HCT116 (cell line): ENCODE data around the gene THUMPD2. TPM values are rescaled to one million over a fixed set of nuclear protein-coding genes. Genes with fewer than 3 reads are reported as not detected.

Experiments used
- ATAC-seq: fragments of 200-7000 bp; cut with Tn5 transposase; 2 replicates; pipeline ENCODE4 v1.9.1; 2020; ENCODE audit warnings: mild to moderate bottlenecking, moderate library complexity
- BruUV-seq: library from RNA; stranded (reverse); fragments of 400-500 nt; replicated peaks from 2 replicates; lab custom pipeline; 2021; lab: Mats Ljungman, UMichigan
- CTCF ChIA-PET: fragments of 300-600 bp; sonication (Branson Sonifier 250); formaldehyde crosslinking; loops from one replicate; lab custom pipeline; 2021; ENCODE audit warnings: antibody characterized with exemption; lab: Charles Lee
- POLR2A ChIA-PET: fragments of 300-600, 350-600 bp; sonication (Branson Sonifier 250); formaldehyde crosslinking; loops from one replicate; lab custom pipeline; 2021; ENCODE audit warnings: antibody characterized with exemption; lab: Charles Lee
- RAD21 ChIA-PET, 2 experiments: fragments of 300-600 bp; sonication (Branson Sonifier 250); formaldehyde crosslinking; loops; one replicate each; lab custom pipeline; 2023; ENCODE audit warnings: low total read pairs in 2 of 2; ENCODE audit not compliant: uncharacterized antibody in 2 of 2, unreplicated experiment in 2 of 2, low non-redundant PET in 1 of 2; lab: Charles Lee
- DNase-seq: peaks from one replicate; pipeline ENCODE4 v3.0.0-alpha.2; 2010; ENCODE audit warnings: low read depth, low spot score
- H2AFZ ChIP-seq: fragments of 200-600 bp; shearing (Covaris generic), sonication (generic); 2 replicates; pipeline ENCODE4 v1.6.1; 2017; ENCODE audit warnings: low read depth, mixed run types, mixed read lengths, antibody characterized with exemption, low read length; ENCODE audit not compliant: poor library complexity, severe bottlenecking
- H3K27ac ChIP-seq: 2 replicates; pipeline ENCODE4 v1.5.1; 2012; ENCODE audit warnings: low read depth, low read length
- H3K27me3 ChIP-seq: fragments of 200-600 bp; sonication (generic); 2 replicates; pipeline ENCODE4 v1.6.1; 2016; ENCODE audit warnings: mixed run types, low read length, mixed read lengths; ENCODE audit not compliant: insufficient read depth
- H3K36me3 ChIP-seq, 2 experiments: fragments of 200-500 bp in 1 of 2; fragments of 200-600 bp in 1 of 2; sonication (Bioruptor generic) in 1 of 2; sonication (generic) in 1 of 2; 2 replicates each; pipeline versions ENCODE4 v1.5.1 to v1.6.1; 2014 to 2016; ENCODE audit warnings: low read length in 2 of 2, inconsistent platforms in 1 of 2, mixed read lengths in 1 of 2, mixed run types in 1 of 2; ENCODE audit not compliant: insufficient read depth in 2 of 2, control insufficient read depth in 1 of 2
- H3K4me1 ChIP-seq, 2 experiments: fragments of 200-600 bp in 1 of 2; sonication (generic) in 1 of 2; 2 replicates each; pipeline versions ENCODE4 v1.5.1 to v1.6.1; 2012 to 2017; ENCODE audit warnings: low read length in 2 of 2, inconsistent platforms in 1 of 2, mild to moderate bottlenecking in 1 of 2, mixed read lengths in 1 of 2, mixed run types in 1 of 2, moderate library complexity in 1 of 2; ENCODE audit not compliant: insufficient read depth in 2 of 2, control insufficient read depth in 1 of 2
- H3K4me2 ChIP-seq: fragments of 200-600 bp; sonication (generic); 2 replicates; pipeline ENCODE4 v1.6.1; 2017; ENCODE audit warnings: mixed run types, low read length, mixed read lengths
- H3K4me3 ChIP-seq, 2 experiments: fragments of 200-600 bp in 1 of 2; sonication (generic) in 1 of 2; replicated peaks in 1 of 2; 2 replicates each; pipeline ENCODE4 v1.5.1; 2011 to 2016; ENCODE audit warnings: low read length in 2 of 2, control low read depth in 1 of 2, low read depth in 1 of 2, mild to moderate bottlenecking in 1 of 2, mixed read lengths in 1 of 2, mixed run types in 1 of 2
- H3K79me2 ChIP-seq: fragments of 200-600 bp; sonication (generic); 2 replicates; pipeline ENCODE4 v1.6.1; 2017; ENCODE audit warnings: mild to moderate bottlenecking, mixed run types, low read length, moderate library complexity, mixed read lengths; ENCODE audit not compliant: insufficient read depth
- H3K9ac ChIP-seq: fragments of 200-600 bp; sonication (generic); 2 replicates; pipeline ENCODE4 v1.6.1; 2016; ENCODE audit warnings: low read length, mixed read lengths
- H3K9me2 ChIP-seq: fragments of 200-600 bp; sonication (generic), shearing (Covaris generic); 2 replicates; pipeline ENCODE4 v1.6.1; 2017; ENCODE audit warnings: mixed run types, mild to moderate bottlenecking, moderate library complexity; ENCODE audit not compliant: insufficient read depth
- H3K9me3 ChIP-seq, 2 experiments: fragments of 200-500 bp in 1 of 2; fragments of 200-600 bp in 1 of 2; sonication (Bioruptor generic) in 1 of 2; sonication (generic) in 1 of 2; 2 replicates each; pipeline ENCODE4 v1.6.1; 2014 to 2017; ENCODE audit warnings: low read length in 2 of 2, mixed read lengths in 2 of 2, inconsistent platforms in 1 of 2, low read depth in 1 of 2, mild to moderate bottlenecking in 1 of 2, mixed run types in 1 of 2, moderate library complexity in 1 of 2; ENCODE audit not compliant: control insufficient read depth in 1 of 2, insufficient read depth in 1 of 2
- H4K20me1 ChIP-seq: fragments of 200-600 bp; sonication (generic), shearing (Covaris generic); 2 replicates; pipeline ENCODE4 v1.6.1; 2017; ENCODE audit warnings: mixed run types, mild to moderate bottlenecking, moderate library complexity; ENCODE audit not compliant: insufficient read depth
- CEBPB ChIP-seq: IDR thresholded peaks from 2 replicates; pipeline ENCODE4 v1.6.1; 2012; ENCODE audit warnings: low read depth
- EGR1 ChIP-seq: IDR thresholded peaks from 2 replicates; pipeline ENCODE4 v1.6.1; 2012; ENCODE audit warnings: low read depth
- ELF1 ChIP-seq: IDR thresholded peaks from 2 replicates; pipeline ENCODE4 v1.6.1; 2012; ENCODE audit warnings: low read depth, borderline replicate concordance
- EZH2phosphoT487 ChIP-seq: fragments of 200-600 bp; IDR thresholded peaks from 2 replicates; pipeline ENCODE4 v1.6.1; 2018; ENCODE audit warnings: antibody characterized with exemption, borderline replicate concordance
- FOSL1 ChIP-seq: IDR thresholded peaks from 2 replicates; pipeline ENCODE4 v1.6.1; 2012; ENCODE audit warnings: low read depth
- JUND ChIP-seq: IDR thresholded peaks from 2 replicates; pipeline ENCODE4 v1.6.1; 2012
- POLR2A ChIP-seq: IDR thresholded peaks from 2 replicates; pipeline ENCODE4 v1.7.0; 2011; ENCODE audit warnings: borderline replicate concordance; ENCODE audit not compliant: insufficient read depth, insufficient read length; ENCODE audit errors: extremely low read depth
- POLR2AphosphoS5 ChIP-seq: IDR thresholded peaks from 2 replicates; pipeline ENCODE4 v1.6.1; 2011; ENCODE audit warnings: mild to moderate bottlenecking, low read depth, low read length, moderate library complexity
- RAD21 ChIP-seq: IDR thresholded peaks from 2 replicates; pipeline ENCODE4 v1.6.1; 2012; ENCODE audit warnings: low read depth, mild to moderate bottlenecking
- SIN3A ChIP-seq: IDR thresholded peaks from 2 replicates; pipeline ENCODE4 v1.6.1; 2012; ENCODE audit warnings: low read depth
- SP1 ChIP-seq: IDR thresholded peaks from 2 replicates; pipeline ENCODE4 v1.6.1; 2012; ENCODE audit warnings: low read depth
- SRF ChIP-seq: IDR thresholded peaks from 2 replicates; pipeline ENCODE4 v1.6.1; 2012; ENCODE audit warnings: low read depth
- YY1 ChIP-seq: IDR thresholded peaks from 2 replicates; pipeline ENCODE4 v1.6.1; 2011; ENCODE audit warnings: low read length, low read depth, moderate library complexity, mild to moderate bottlenecking; ENCODE audit not compliant: insufficient replicate concordance; ENCODE audit errors: extremely low read depth
- ZFX ChIP-seq: fragments of 450-650 bp; IDR thresholded peaks from 2 replicates; pipeline ENCODE4 v1.6.1; 2017
- ZNF274 ChIP-seq: fragments of 200-500 bp; sonication (Bioruptor generic); IDR thresholded peaks from 2 replicates; pipeline ENCODE4 v1.6.1; 2014; ENCODE audit warnings: mild to moderate bottlenecking, low read depth, low read length, inconsistent platforms
- intact Hi-C: fragments of 100-400 bp; cut with micrococcal nuclease; formaldehyde crosslinking; loops from 2 replicates; pipeline ENCODE4 v1.10.0; 2022
- total RNA-seq: library from RNA; stranded (reverse); gene quantifications from one replicate; pipeline ENCODE4 v1.2.1, GENCODE V29; 2021; ENCODE audit not compliant: unreplicated experiment
- TF ChIP-seq, protein P1 (sequence below): IDR thresholded peaks from 2 replicates; pipeline ENCODE4 v1.6.1; 2012; ENCODE audit warnings: low read depth
- TF ChIP-seq, protein P2 (sequence below): IDR thresholded peaks from 2 replicates; pipeline ENCODE4 v1.6.1; 2011; ENCODE audit warnings: mild to moderate bottlenecking, low read length, moderate library complexity; ENCODE audit not compliant: insufficient replicate concordance; ENCODE audit errors: extremely low read depth
- TF ChIP-seq, protein P3 (sequence below): IDR thresholded peaks from 2 replicates; pipeline ENCODE4 v1.6.1; 2012

Gene THUMPD2
- total RNA-seq, 1 experiment from 2014 or later: 15.8 TPM

DNA sequence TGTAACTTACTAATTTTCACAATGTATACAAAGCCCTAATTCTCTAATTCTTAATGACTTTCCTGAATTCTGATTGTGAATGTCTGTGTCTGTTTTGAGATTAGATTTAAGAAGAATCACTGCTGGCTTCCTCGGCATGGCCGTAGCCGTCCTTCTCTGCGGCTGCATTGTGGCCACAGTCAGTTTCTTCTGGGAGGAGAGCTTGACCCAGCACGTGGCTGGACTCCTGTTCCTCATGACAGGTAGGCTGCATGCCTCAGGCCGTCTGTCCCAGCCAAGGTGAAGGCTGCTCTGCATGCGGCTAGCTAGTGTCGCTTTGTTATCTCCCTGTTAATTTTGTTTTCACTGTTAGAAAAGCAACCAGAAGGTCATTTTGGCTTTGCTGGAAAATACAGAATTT lies 72.1 kb downstream of the THUMPD2 start (continued):
- TF ChIP-seq, protein P1, sequence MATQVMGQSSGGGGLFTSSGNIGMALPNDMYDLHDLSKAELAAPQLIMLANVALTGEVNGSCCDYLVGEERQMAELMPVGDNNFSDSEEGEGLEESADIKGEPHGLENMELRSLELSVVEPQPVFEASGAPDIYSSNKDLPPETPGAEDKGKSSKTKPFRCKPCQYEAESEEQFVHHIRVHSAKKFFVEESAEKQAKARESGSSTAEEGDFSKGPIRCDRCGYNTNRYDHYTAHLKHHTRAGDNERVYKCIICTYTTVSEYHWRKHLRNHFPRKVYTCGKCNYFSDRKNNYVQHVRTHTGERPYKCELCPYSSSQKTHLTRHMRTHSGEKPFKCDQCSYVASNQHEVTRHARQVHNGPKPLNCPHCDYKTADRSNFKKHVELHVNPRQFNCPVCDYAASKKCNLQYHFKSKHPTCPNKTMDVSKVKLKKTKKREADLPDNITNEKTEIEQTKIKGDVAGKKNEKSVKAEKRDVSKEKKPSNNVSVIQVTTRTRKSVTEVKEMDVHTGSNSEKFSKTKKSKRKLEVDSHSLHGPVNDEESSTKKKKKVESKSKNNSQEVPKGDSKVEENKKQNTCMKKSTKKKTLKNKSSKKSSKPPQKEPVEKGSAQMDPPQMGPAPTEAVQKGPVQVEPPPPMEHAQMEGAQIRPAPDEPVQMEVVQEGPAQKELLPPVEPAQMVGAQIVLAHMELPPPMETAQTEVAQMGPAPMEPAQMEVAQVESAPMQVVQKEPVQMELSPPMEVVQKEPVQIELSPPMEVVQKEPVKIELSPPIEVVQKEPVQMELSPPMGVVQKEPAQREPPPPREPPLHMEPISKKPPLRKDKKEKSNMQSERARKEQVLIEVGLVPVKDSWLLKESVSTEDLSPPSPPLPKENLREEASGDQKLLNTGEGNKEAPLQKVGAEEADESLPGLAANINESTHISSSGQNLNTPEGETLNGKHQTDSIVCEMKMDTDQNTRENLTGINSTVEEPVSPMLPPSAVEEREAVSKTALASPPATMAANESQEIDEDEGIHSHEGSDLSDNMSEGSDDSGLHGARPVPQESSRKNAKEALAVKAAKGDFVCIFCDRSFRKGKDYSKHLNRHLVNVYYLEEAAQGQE: no peak
- TF ChIP-seq ZNF274 (no peak), FOSL1 (no peak), YY1 (no peak), POLR2AphosphoS5 (no peak), SP1 (no peak), SIN3A (no peak), ZFX (no peak)

DNA sequence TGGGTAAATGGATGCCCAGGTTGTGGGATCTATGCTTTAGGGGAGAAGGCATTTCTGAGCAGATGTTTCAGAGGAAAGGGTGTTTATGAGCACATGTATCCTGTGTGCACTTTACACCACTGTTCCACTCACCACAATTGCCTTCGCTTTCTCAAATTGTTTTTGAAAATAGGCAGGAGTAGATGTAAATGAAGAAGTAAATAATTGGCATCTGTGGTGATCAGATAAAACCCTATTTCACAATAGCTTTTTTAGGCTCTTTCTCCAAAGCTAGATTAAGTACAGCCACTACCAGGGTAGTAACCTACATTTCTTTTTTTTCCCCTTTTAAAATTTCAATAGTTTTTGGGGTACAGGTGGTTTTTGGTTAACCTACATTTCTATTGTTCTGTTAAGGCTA lies 72.7 kb downstream of the THUMPD2 start:
- no peak for ATAC-seq
- H3K9me2 ChIP-seq: no peaks in the 10 kb centered on the region
- no peak for DNase-seq
- ChIA-PET CTCF (no interaction called here), RAD21 (no interaction called here), POLR2A (no interaction called here)
- H3K27me3 ChIP-seq: 0 out of 2 replicates have a peak, but pooled peaks cover 3% of the 10 kb centered on the region
- no peak overlapping the region for H3K27ac ChIP-seq
- H3K4me3 ChIP-seq: no peak overlapping the region
- no peaks in the 10 kb centered on the region for H3K4me1 ChIP-seq
- no TSS peak for BruUV-seq
- no peaks in the 10 kb centered on the region for H3K79me2 ChIP-seq
- no peak overlapping the region for H3K9ac ChIP-seq
- H3K4me2 ChIP-seq: no peak overlapping the region
- no peaks in the 10 kb centered on the region for H3K9me3 ChIP-seq
- no peaks in the 10 kb centered on the region for H3K36me3 ChIP-seq
- H2AFZ ChIP-seq: no peak overlapping the region
- no peaks in the 10 kb centered on the region for H4K20me1 ChIP-seq
- intact Hi-C loops: no loop called here
- TF ChIP-seq FOSL1 (no peak), RAD21 (no peak), EZH2phosphoT487 (no peak), ZFX (no peak), SIN3A (no peak), SRF (no peak), JUND (no peak), POLR2A (no peak), ZNF274 (no peak), ELF1 (no peak), CEBPB (no peak), YY1 (no peak), EGR1 (no peak)
- TF ChIP-seq, protein P2, sequence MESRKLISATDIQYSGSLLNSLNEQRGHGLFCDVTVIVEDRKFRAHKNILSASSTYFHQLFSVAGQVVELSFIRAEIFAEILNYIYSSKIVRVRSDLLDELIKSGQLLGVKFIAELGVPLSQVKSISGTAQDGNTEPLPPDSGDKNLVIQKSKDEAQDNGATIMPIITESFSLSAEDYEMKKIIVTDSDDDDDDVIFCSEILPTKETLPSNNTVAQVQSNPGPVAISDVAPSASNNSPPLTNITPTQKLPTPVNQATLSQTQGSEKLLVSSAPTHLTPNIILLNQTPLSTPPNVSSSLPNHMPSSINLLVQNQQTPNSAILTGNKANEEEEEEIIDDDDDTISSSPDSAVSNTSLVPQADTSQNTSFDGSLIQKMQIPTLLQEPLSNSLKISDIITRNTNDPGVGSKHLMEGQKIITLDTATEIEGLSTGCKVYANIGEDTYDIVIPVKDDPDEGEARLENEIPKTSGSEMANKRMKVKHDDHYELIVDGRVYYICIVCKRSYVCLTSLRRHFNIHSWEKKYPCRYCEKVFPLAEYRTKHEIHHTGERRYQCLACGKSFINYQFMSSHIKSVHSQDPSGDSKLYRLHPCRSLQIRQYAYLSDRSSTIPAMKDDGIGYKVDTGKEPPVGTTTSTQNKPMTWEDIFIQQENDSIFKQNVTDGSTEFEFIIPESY: no peak
- TF ChIP-seq, protein P3, sequence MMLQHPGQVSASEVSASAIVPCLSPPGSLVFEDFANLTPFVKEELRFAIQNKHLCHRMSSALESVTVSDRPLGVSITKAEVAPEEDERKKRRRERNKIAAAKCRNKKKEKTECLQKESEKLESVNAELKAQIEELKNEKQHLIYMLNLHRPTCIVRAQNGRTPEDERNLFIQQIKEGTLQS: no peak
- TF ChIP-seq, protein P1: no peak
